ENCODE data around the gene GTPBP8. TPM values are rescaled to one million over a fixed set of nuclear protein-coding genes. Genes with fewer than 3 reads are reported as not detected.

Gene GTPBP8
- total and polyA plus RNA-seq, 2 of the 13 experiments (the other 11 are each of a cell fraction or from before 2014, with no cell fraction given): 12.5 to 16.7 TPM

GRCh38 chr3:112965656-112966055 is 25.1 kb upstream of the GTPBP8 start:
- Histone ChIP-seq H2AFZ (ENCODE audit: low read length) (no peak overlapping the region), H3K4me2 (ENCODE audit: low read depth, low read length) (no peak overlapping the region), H3K4me1 (ENCODE audit: insufficient read depth, low read length) (no peaks in the 10 kb centered on the region), H3K27ac (ENCODE audit: extremely low read length, insufficient read depth, low read length) (no peak overlapping the region), H3K9ac (ENCODE audit: insufficient read depth, low read depth, low read length) (no peak overlapping the region), H3K36me3 (replicated peaks in 1 of 2; ENCODE audit: control insufficient read depth in 1 of 2, insufficient read depth in 2 of 2, low read length in 2 of 2) (no peaks in the 10 kb centered on the region), H3K79me2 (ENCODE audit: insufficient read depth, low read length) (no peaks in the 10 kb centered on the region), H3K4me3 (replicated peaks in 1 of 3; ENCODE audit: insufficient read depth in 1 of 3, low read depth in 2 of 3, low read length in 3 of 3) (no peak overlapping the region), H4K20me1 (ENCODE audit: insufficient read depth, low read length) (no peaks in the 10 kb centered on the region), H3K27me3 (ENCODE audit: control insufficient read depth in 1 of 2, insufficient read depth in 2 of 2, low read length in 2 of 2) (no peaks in the 10 kb centered on the region), H3K9me3 (ENCODE audit: low read length) (peaks cover 8% of the 10 kb centered on the region; the same call in 1 of the 2 replicates)
- no TSS peak for BruUV-seq (replicated peaks)
- in situ Hi-C loops (cut with HindIII; ENCODE audit: extremely low pct_ligation_motif_present, low pct_unique_long_range_greater_than_20kb): no loop called here
- 9% methylated on average over 6 of the region's 6 CpGs for WGBS (ENCODE audit: low lambda C conversion rate)
- TF ChIP-seq ZNF879 (CRISPR knock-in tag; IDR thresholded peaks at IDR 0.05) (no peak), ZSCAN9 (CRISPR knock-in tag; IDR thresholded peaks at IDR 0.05; ENCODE audit: borderline replicate concordance) (no peak), ZNF597 (CRISPR knock-in tag; IDR thresholded peaks at IDR 0.05) (no peak), NCOA2 (CRISPR knock-in tag; IDR thresholded peaks at IDR 0.05) (no peak), ZNF772 (CRISPR knock-in tag; IDR thresholded peaks at IDR 0.05) (no peak), ERF (CRISPR knock-in tag; IDR thresholded peaks at IDR 0.05) (no peak), ARNT2 (CRISPR knock-in tag; IDR thresholded peaks at IDR 0.05; ENCODE audit: low read depth) (no peak), ZNF530 (CRISPR knock-in tag; IDR thresholded peaks at IDR 0.05; ENCODE audit: low read depth) (no peak), IKZF4 (CRISPR knock-in tag; IDR thresholded peaks at IDR 0.05; ENCODE audit: borderline replicate concordance, low read depth, not compliant biosample characterization) (no peak), ATF5 (CRISPR knock-in tag; IDR thresholded peaks at IDR 0.05; ENCODE audit: low read depth) (no peak), ZMYM2 (CRISPR knock-in tag; IDR thresholded peaks at IDR 0.05) (no peak)
- POLR2A ChIA-PET: no interaction called here
- FAIRE-seq: no peak
- CTCF ChIA-PET (ENCODE audit: low intra/inter-chr PET ratio, low total read pairs): no interaction called here
- DNase-seq (ENCODE audit: low spot score): no peak
- ATAC-seq: no peak
- intact Hi-C loops (cut with micrococcal nuclease; ENCODE audit: unreplicated experiment): no loop called here
